HepG2 (cell line): ENCODE data around the gene PCSK1. TPM values are rescaled to one million over a fixed set of nuclear protein-coding genes. Genes with fewer than 3 reads are reported as not detected.

Experiments used
- ATAC-seq: fragments of 200-7000 bp; cut with Tn5 transposase; 3 replicates; pipeline ENCODE4 v1.9.1; 2020; ENCODE audit warnings: mild to moderate bottlenecking, moderate library complexity
- BruUV-seq: library from RNA; stranded (reverse); fragments of 400-500 nt; replicated peaks from 2 replicates; lab custom pipeline; 2021; lab: Mats Ljungman, UMichigan
- CTCF ChIA-PET: fragments of 300-600 bp; formaldehyde crosslinking; extraction: SDS; loops from one replicate; lab custom pipeline; 2021; ENCODE audit warnings: low total read pairs, inconsistent platforms, low intra/inter-chr PET ratio; lab: Yijun Ruan, JAX
- POLR2A ChIA-PET: fragments of 350-600 bp; sonication (Branson Sonifier 250); formaldehyde crosslinking; loops from one replicate; lab custom pipeline; 2020; ENCODE audit warnings: antibody characterized with exemption, inconsistent platforms; lab: Yijun Ruan, JAX
- DNase-seq: peaks from one replicate; pipeline ENCODE4 v3.0.0-alpha.2; 2015; ENCODE audit warnings: low spot score
- FAIRE-seq: peaks from 3 replicates; lab custom pipeline; 2011; peaks lifted over from hg19 to GRCh38; lab: Jason Lieb, UNC
- H2AFZ ChIP-seq: one replicate; pipeline ENCODE4 v1.6.1; 2011; ENCODE audit warnings: low read length, inconsistent platforms
- H3K27ac ChIP-seq: fragments of 300-600 bp; 3 replicates; pipeline ENCODE4 v1.8.0; 2011; ENCODE audit warnings: mixed run types, mild to moderate bottlenecking, mixed read lengths, low read length, inconsistent platforms; ENCODE audit not compliant: insufficient read depth; ENCODE audit errors: extremely low read length
- H3K27me3 ChIP-seq, 2 experiments: fragments of 200-600 bp in 1 of 2; 2 replicates in 1 of 2; 3 replicates in 1 of 2; pipeline versions ENCODE4 v1.6.0 to v1.8.0; 2011; ENCODE audit warnings: low read length in 2 of 2, mild to moderate bottlenecking in 2 of 2, moderate library complexity in 2 of 2, inconsistent platforms in 1 of 2; ENCODE audit not compliant: insufficient read depth in 2 of 2, control insufficient read depth in 1 of 2
- H3K36me3 ChIP-seq, 2 experiments: fragments of 200-600 bp in 1 of 2; replicated peaks in 1 of 2; 2 replicates in 1 of 2; 3 replicates in 1 of 2; pipeline versions ENCODE4 v1.5.1 to v1.8.0; 2011; ENCODE audit warnings: low read length in 2 of 2, inconsistent platforms in 1 of 2; ENCODE audit not compliant: insufficient read depth in 2 of 2, control insufficient read depth in 1 of 2
- H3K4me1 ChIP-seq: 2 replicates; pipeline ENCODE4 v1.5.1; 2012; ENCODE audit warnings: low read length, inconsistent platforms; ENCODE audit not compliant: insufficient read depth
- H3K4me2 ChIP-seq: 2 replicates; pipeline ENCODE4 v1.6.0; 2011; ENCODE audit warnings: low read depth, low read length, inconsistent platforms
- H3K4me3 ChIP-seq, 3 experiments: fragments of 200-600 bp in 1 of 3; sonication (generic), shearing (Covaris generic) in 1 of 3; replicated peaks in 1 of 3; 2 replicates each; pipeline ENCODE4 v1.5.1; 2011 to 2016; ENCODE audit warnings: low read length in 3 of 3, inconsistent platforms in 2 of 3, low read depth in 2 of 3, mild to moderate bottlenecking in 2 of 3, control low read depth in 1 of 3, mixed read lengths in 1 of 3; ENCODE audit not compliant: insufficient read depth in 1 of 3
- H3K79me2 ChIP-seq: one replicate; pipeline ENCODE4 v1.6.1; 2011; ENCODE audit warnings: low read length, inconsistent platforms; ENCODE audit not compliant: insufficient read depth
- H3K9ac ChIP-seq: 2 replicates; pipeline ENCODE4 v1.6.0; 2011; ENCODE audit warnings: mild to moderate bottlenecking, low read depth, low read length, inconsistent platforms; ENCODE audit not compliant: insufficient read depth
- H3K9me3 ChIP-seq: 2 replicates; pipeline ENCODE4 v1.5.1; 2012; ENCODE audit warnings: mild to moderate bottlenecking, low read length
- H4K20me1 ChIP-seq: 2 replicates; pipeline ENCODE4 v1.6.0; 2011; ENCODE audit warnings: inconsistent platforms, mild to moderate bottlenecking, low read length, moderate library complexity; ENCODE audit not compliant: insufficient read depth
- TOPORS ChIP-seq: sonication (generic); formaldehyde crosslinking; IDR thresholded peaks from 2 replicates; pipeline ENCODE4 v1.8.0; 2023; ENCODE audit warnings: mild to moderate bottlenecking, missing genetic modification reagents
- ZNF569 ChIP-seq: sonication (generic); formaldehyde crosslinking; IDR thresholded peaks from 2 replicates; pipeline ENCODE4 v1.5.0; 2020; ENCODE audit warnings: mild to moderate bottlenecking, missing genetic modification reagents, moderate library complexity, borderline replicate concordance
- WGBS: methylation state at CpG from one replicate; pipeline ENCODE4 v1.1.6; 2017; ENCODE audit warnings: low lambda C conversion rate; 5-methylcytosine and 5-hydroxymethylcytosine counted together
- in situ Hi-C: cut with HindIII; loops from 2 replicates; pipeline ENCODE4 v1.10.0; 2017; ENCODE audit warnings: low pct_unique_long_range_greater_than_20kb; ENCODE audit not compliant: extremely low pct_ligation_motif_present
- intact Hi-C: fragments of 100-400 bp; cut with micrococcal nuclease; formaldehyde crosslinking; loops from one replicate; pipeline ENCODE4 v1.10.0; 2022; ENCODE audit not compliant: unreplicated experiment
- polyA plus RNA-seq, 8 experiments: library from polyadenylated mRNA; depleted of rRNA in 3 of 8; stranded (reverse) in 7 of 8; unstranded in 1 of 8; fragments of >200 nt; fragmentation: Illumina TruSeq in 4 of 8; extraction: Trizol in 4 of 8; gene quantifications; 2 replicates each; pipeline versions ENCODE4 v1.2.1 to v1.2.3, GENCODE V29; 2011 to 2016; ENCODE audit warnings: low read depth in 4 of 8, missing spikeins in 1 of 8, mixed read lengths in 1 of 8; ENCODE audit not compliant: insufficient read depth in 1 of 8
- total RNA-seq, 5 experiments: library from RNA; depleted of rRNA; stranded (reverse); fragments of >200 nt; fragmentation: Illumina TruSeq; extraction: Trizol; gene quantifications; 2 replicates each; pipeline ENCODE4 v1.2.3, GENCODE V29; 2016; ENCODE audit warnings: low read depth in 1 of 5

PCSK1 gene
- total and polyA plus RNA-seq, 2 of the 13 experiments (the other 11 are each of a cell fraction or from before 2014, with no cell fraction given) = not detected

DNA sequence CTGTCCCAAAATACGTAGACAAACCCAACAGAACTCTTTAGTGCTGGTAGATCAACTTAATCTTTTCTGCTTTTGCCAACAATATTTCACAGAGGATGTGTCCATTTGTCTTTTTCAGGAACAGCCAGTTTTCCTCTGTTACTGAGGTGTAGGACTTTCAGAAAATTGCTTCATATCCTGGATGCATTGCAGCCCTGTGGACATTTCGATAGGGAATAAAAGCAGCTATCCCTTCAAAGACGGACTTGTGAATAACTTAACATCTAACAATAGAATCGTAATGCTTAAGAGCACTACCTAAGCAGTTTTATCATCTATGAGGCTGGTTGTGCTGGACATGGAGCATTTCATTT is 59.7 kb downstream of the PCSK1 start:
- no peak for DNase-seq
- no peak for FAIRE-seq
- in situ Hi-C loops = no loop called here
- H2AFZ ChIP-seq = no peak overlapping the region
- no peak for ATAC-seq
- H3K4me3 ChIP-seq = no peak overlapping the region
- no peak overlapping the region for H3K9ac ChIP-seq
- H3K27ac ChIP-seq = no peak overlapping the region
- no peak overlapping the region for H3K4me2 ChIP-seq
- ChIA-PET POLR2A (no interaction called here), CTCF (no interaction called here)
- no peaks in the 10 kb centered on the region for H3K9me3 ChIP-seq
- H3K79me2 ChIP-seq = no peaks in the 10 kb centered on the region
- no peaks in the 10 kb centered on the region for H3K27me3 ChIP-seq
- TF ChIP-seq ZNF569 (CRISPR knock-in tag) = no peak
- no peaks in the 10 kb centered on the region for H3K36me3 ChIP-seq
- intact Hi-C loops = no loop called here
- 55% methylated on average over 4 of the region's 4 CpGs for WGBS
- no peaks in the 10 kb centered on the region for H4K20me1 ChIP-seq
- no TSS peak for BruUV-seq
- H3K4me1 ChIP-seq = no peaks in the 10 kb centered on the region

- Histone ChIP-seq H3K4me1 (no peaks in the 10 kb centered on the region), H3K4me2 (no peak overlapping the region), H3K4me3 (no peak overlapping the region), H3K36me3 (no peaks in the 10 kb centered on the region), H2AFZ (no peak overlapping the region), H3K27me3 (no peaks in the 10 kb centered on the region), H4K20me1 (no peaks in the 10 kb centered on the region), H3K27ac (no peak overlapping the region), H3K9me3 (no peaks in the 10 kb centered on the region), H3K79me2 (no peaks in the 10 kb centered on the region), H3K9ac (no peak overlapping the region)
- ATAC-seq (no peak), DNase-seq (no peak), FAIRE-seq (no peak)
- no peak for TF ChIP-seq TOPORS (CRISPR knock-in tag)
- ChIA-PET CTCF (no interaction called here), POLR2A (no interaction called here)
- in situ Hi-C loops = no loop called here
- intact Hi-C loops = no loop called here
- WGBS = 57% methylated on average over 2 of the region's 2 CpGs
- BruUV-seq = no TSS peak
Observed at GRCh38 chr5:96372726-96373380, 60.2 kb downstream of the PCSK1 start.
